Liver (tissue), 9 donors: ENCODE results near the gene CYTH2. TPM values are rescaled to one million over a fixed set of nuclear protein-coding genes. Genes with fewer than 3 reads are reported as not detected.

Source experiments
- DNase-seq: peaks from one replicate; pipeline ENCODE4 v3.0.0-alpha.2; 2017; ENCODE audit warnings: low spot score
- H3K27ac ChIP-seq, 2 donors: one replicate each; pipeline ENCODE4 v1.7.0; 2013; ENCODE audit warnings: inconsistent platforms in 2 of 2, low read length in 2 of 2, control low read depth in 1 of 2, low read depth in 1 of 2, mild to moderate bottlenecking in 1 of 2
- H3K27me3 ChIP-seq, 4 donors: one replicate each; pipeline versions ENCODE4 v1.6.1 to v1.7.0; 2013; ENCODE audit warnings: low read length in 3 of 4, inconsistent platforms in 1 of 4, mild to moderate bottlenecking in 1 of 4, moderate library complexity in 1 of 4; ENCODE audit not compliant: control insufficient read depth in 4 of 4, insufficient read depth in 4 of 4
- H3K36me3 ChIP-seq, 4 donors: one replicate each; pipeline versions ENCODE4 v1.6.1 to v1.7.0; 2013; ENCODE audit warnings: low read length in 3 of 4, mild to moderate bottlenecking in 3 of 4, low read depth in 1 of 4, moderate library complexity in 1 of 4; ENCODE audit not compliant: control insufficient read depth in 4 of 4, insufficient read depth in 3 of 4
- H3K4me1 ChIP-seq, 4 donors: one replicate each; pipeline versions ENCODE4 v1.6.1 to v1.7.0; 2013; ENCODE audit warnings: low read length in 3 of 4, mild to moderate bottlenecking in 3 of 4, moderate library complexity in 1 of 4; ENCODE audit not compliant: control insufficient read depth in 4 of 4, insufficient read depth in 4 of 4
- H3K4me3 ChIP-seq, 3 donors: one replicate each; pipeline versions ENCODE4 v1.6.1 to v1.7.0; 2013; ENCODE audit warnings: low read length in 3 of 3, control low read depth in 1 of 3, low read depth in 1 of 3, mild to moderate bottlenecking in 1 of 3
- H3K9ac ChIP-seq, 2 donors: one replicate each; pipeline ENCODE4 v1.7.0; 2013; ENCODE audit warnings: low read length in 2 of 2, mild to moderate bottlenecking in 2 of 2, moderate library complexity in 2 of 2, control low read depth in 1 of 2, low read depth in 1 of 2
- H3K9me3 ChIP-seq, 4 donors: one replicate each; pipeline versions ENCODE4 v1.6.1 to v1.7.0; 2013; ENCODE audit warnings: low read length in 3 of 4; ENCODE audit not compliant: control insufficient read depth in 4 of 4
- EGR1 ChIP-seq, 2 donors: IDR thresholded peaks; 2 replicates each; pipeline ENCODE4 v1.6.1; 2016 to 2018; ENCODE audit warnings: antibody characterized with exemption in 2 of 2, low read depth in 2 of 2
- FOXA1 ChIP-seq: IDR thresholded peaks from 2 replicates; pipeline ENCODE4 v1.6.1; 2016; ENCODE audit warnings: antibody characterized with exemption
- FOXA2 ChIP-seq: IDR thresholded peaks from 2 replicates; pipeline ENCODE4 v1.6.1; 2016; ENCODE audit warnings: antibody characterized with exemption
- GABPA ChIP-seq, 2 donors: IDR thresholded peaks in 1 of 2; conservative IDR thresholded peaks in 1 of 2; 2 replicates each; pipeline ENCODE4 v1.6.1; 2016; ENCODE audit warnings: antibody characterized with exemption in 2 of 2, mild to moderate bottlenecking in 1 of 2, moderate library complexity in 1 of 2
- HNF4A ChIP-seq, 2 donors: conservative IDR thresholded peaks; 2 replicates each; pipeline ENCODE4 v1.6.1; 2016; ENCODE audit warnings: antibody characterized with exemption in 2 of 2, mild to moderate bottlenecking in 2 of 2
- HNF4G ChIP-seq: IDR thresholded peaks from 2 replicates; pipeline ENCODE4 v1.6.1; 2016; ENCODE audit warnings: antibody characterized with exemption
- MAX ChIP-seq: IDR thresholded peaks from 2 replicates; pipeline ENCODE4 v1.6.1; 2016; ENCODE audit warnings: antibody characterized with exemption
- NR2F2 ChIP-seq: IDR thresholded peaks from 2 replicates; pipeline ENCODE4 v1.6.1; 2016; ENCODE audit warnings: antibody characterized with exemption
- RAD21 ChIP-seq, 2 donors: IDR thresholded peaks; 2 replicates each; pipeline ENCODE4 v1.6.1; 2016; ENCODE audit warnings: antibody characterized with exemption in 2 of 2, mild to moderate bottlenecking in 2 of 2
- SP1 ChIP-seq: IDR thresholded peaks from 2 replicates; pipeline ENCODE4 v1.6.1; 2018; ENCODE audit warnings: antibody characterized with exemption, mild to moderate bottlenecking
- TAF1 ChIP-seq: conservative IDR thresholded peaks from 2 replicates; pipeline ENCODE4 v1.6.1; 2016; ENCODE audit warnings: antibody characterized with exemption, mild to moderate bottlenecking
- YY1 ChIP-seq: IDR thresholded peaks from 2 replicates; pipeline ENCODE4 v1.6.1; 2016; ENCODE audit warnings: antibody characterized with exemption, mild to moderate bottlenecking
- WGBS: extraction: QIAGEN DNeasy Blood & Tissue Kit; methylation state at CpG from one replicate; pipeline ENCODE4 v1.1.7; 2013; 5-methylcytosine and 5-hydroxymethylcytosine counted together
- polyA plus RNA-seq, 2 donors: library from polyadenylated mRNA; stranded (reverse) in 1 of 2; unstranded in 1 of 2; fragments of 200-250 nt in 1 of 2; fragments of >200 nt in 1 of 2; fragmentation: Nextera tagmentation in 1 of 2; extraction: Ambion mirVana in 1 of 2; gene quantifications; one replicate each; pipeline versions ENCODE4 v1.2.1 to v1.2.3, GENCODE V29; 2013 to 2015
- total RNA-seq, 2 donors: library from RNA; depleted of rRNA; stranded (reverse); fragments of >200 nt; gene quantifications; one replicate each; pipeline ENCODE4 v1.2.3, GENCODE V29; 2014
- TF ChIP-seq, protein P1 (sequence below): IDR thresholded peaks from 2 replicates; pipeline ENCODE4 v1.6.1; 2016; ENCODE audit warnings: antibody characterized with exemption, mild to moderate bottlenecking
- TF ChIP-seq, protein P2 (sequence below): IDR thresholded peaks from 2 replicates; pipeline ENCODE4 v1.6.1; 2016; ENCODE audit warnings: antibody characterized with exemption
- TF ChIP-seq, protein P3 (sequence below): fragments of 150-350 bp; IDR thresholded peaks from 2 replicates; pipeline ENCODE4 v1.5.1; 2017; ENCODE audit warnings: improper control_type of control experiment, low read depth, low read length; ENCODE audit not compliant: missing input control
- TF ChIP-seq, protein P4 (sequence below): IDR thresholded peaks from 2 replicates; pipeline ENCODE4 v1.6.1; 2016; ENCODE audit warnings: antibody characterized with exemption
- donor health status: healthy.
- donor health status: healthy.
- donor health status: healthy.
- donor health status: healthy.
- donor health status: healthy.

The CYTH2 gene
- total and polyA plus RNA-seq, 4 donors = 13.0 to 16.9 (median 13.2) TPM

DNA sequence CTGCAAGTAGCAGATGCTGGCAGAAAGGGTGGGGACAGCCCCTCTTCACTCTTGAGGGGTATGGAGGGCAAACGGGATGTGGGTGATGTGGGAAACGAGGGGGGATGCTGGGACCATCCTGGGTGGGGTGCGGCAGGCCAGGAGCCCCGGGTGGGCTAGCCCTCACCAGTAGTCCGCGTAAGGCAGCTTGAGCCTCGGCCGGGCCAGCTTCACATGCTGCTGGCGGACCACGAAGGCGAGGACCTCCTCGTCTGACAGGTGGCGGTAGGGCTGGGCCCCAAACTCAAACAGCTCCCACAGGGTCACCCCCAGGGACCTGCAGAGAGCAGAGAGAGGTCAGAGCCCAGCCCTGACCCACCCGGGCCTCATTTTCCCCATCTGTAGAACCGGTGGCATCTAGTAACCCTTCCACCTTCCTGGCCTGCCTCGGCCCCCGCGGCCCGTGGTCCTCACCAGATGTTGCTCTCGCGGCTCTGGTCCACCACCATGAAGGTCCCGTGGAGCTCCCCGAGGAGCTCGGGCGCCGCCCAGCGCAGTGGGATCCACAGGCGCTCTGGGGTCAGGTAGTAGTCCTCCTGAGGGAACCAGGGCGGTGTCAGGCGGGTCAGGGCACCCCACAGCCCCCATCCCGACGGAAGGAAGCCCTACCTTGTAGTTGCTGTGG, 31.8 kb downstream of the CYTH2 start:
- no peaks in the 10 kb centered on the region for H3K36me3 ChIP-seq
- no peak for DNase-seq
- H3K27ac ChIP-seq = no peak overlapping the region
- H3K9ac ChIP-seq = no peak overlapping the region
- H3K4me3 ChIP-seq = no peak overlapping the region
- peaks cover 0 to 9% (median 4%) of the 10 kb centered on the region in 4 donors for H3K4me1 ChIP-seq
- 43% methylated on average over 32 of the region's 32 CpGs for WGBS
- H3K27me3 ChIP-seq = peaks cover 0 to 4% (median 3%) of the 10 kb centered on the region in 4 donors
- no peaks in the 10 kb centered on the region for H3K9me3 ChIP-seq
- TF ChIP-seq SP1 = no peak
- TF ChIP-seq GABPA (IDR thresholded peaks at IDR 0.05 in 1 of 2, conservative IDR thresholded peaks at IDR 0.05 in 1 of 2) = no peak
- TF ChIP-seq, protein P1, sequence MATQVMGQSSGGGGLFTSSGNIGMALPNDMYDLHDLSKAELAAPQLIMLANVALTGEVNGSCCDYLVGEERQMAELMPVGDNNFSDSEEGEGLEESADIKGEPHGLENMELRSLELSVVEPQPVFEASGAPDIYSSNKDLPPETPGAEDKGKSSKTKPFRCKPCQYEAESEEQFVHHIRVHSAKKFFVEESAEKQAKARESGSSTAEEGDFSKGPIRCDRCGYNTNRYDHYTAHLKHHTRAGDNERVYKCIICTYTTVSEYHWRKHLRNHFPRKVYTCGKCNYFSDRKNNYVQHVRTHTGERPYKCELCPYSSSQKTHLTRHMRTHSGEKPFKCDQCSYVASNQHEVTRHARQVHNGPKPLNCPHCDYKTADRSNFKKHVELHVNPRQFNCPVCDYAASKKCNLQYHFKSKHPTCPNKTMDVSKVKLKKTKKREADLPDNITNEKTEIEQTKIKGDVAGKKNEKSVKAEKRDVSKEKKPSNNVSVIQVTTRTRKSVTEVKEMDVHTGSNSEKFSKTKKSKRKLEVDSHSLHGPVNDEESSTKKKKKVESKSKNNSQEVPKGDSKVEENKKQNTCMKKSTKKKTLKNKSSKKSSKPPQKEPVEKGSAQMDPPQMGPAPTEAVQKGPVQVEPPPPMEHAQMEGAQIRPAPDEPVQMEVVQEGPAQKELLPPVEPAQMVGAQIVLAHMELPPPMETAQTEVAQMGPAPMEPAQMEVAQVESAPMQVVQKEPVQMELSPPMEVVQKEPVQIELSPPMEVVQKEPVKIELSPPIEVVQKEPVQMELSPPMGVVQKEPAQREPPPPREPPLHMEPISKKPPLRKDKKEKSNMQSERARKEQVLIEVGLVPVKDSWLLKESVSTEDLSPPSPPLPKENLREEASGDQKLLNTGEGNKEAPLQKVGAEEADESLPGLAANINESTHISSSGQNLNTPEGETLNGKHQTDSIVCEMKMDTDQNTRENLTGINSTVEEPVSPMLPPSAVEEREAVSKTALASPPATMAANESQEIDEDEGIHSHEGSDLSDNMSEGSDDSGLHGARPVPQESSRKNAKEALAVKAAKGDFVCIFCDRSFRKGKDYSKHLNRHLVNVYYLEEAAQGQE = no peak
- TF ChIP-seq FOXA2 = no peak
- TF ChIP-seq HNF4G = no peak
- TF ChIP-seq FOXA1 = no peak
- no peak for TF ChIP-seq NR2F2
- TF ChIP-seq, protein P2, sequence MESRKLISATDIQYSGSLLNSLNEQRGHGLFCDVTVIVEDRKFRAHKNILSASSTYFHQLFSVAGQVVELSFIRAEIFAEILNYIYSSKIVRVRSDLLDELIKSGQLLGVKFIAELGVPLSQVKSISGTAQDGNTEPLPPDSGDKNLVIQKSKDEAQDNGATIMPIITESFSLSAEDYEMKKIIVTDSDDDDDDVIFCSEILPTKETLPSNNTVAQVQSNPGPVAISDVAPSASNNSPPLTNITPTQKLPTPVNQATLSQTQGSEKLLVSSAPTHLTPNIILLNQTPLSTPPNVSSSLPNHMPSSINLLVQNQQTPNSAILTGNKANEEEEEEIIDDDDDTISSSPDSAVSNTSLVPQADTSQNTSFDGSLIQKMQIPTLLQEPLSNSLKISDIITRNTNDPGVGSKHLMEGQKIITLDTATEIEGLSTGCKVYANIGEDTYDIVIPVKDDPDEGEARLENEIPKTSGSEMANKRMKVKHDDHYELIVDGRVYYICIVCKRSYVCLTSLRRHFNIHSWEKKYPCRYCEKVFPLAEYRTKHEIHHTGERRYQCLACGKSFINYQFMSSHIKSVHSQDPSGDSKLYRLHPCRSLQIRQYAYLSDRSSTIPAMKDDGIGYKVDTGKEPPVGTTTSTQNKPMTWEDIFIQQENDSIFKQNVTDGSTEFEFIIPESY = no peak
- no peak for TF ChIP-seq YY1

GRCh38 chr19:48501494-48502349, 32.6 kb downstream of the CYTH2 start:
- H3K27me3 ChIP-seq = peaks cover 0 to 4% (median 3%) of the 10 kb centered on the region in 4 donors
- H3K4me3 ChIP-seq = no peak overlapping the region
- H3K36me3 ChIP-seq = no peaks in the 10 kb centered on the region
- no peak for DNase-seq
- WGBS = 5% methylated on average over 20 of the region's 20 CpGs
- peaks cover 0 to 9% (median 4%) of the 10 kb centered on the region in 4 donors for H3K4me1 ChIP-seq
- H3K9me3 ChIP-seq = no peaks in the 10 kb centered on the region
- no peak overlapping the region for H3K27ac ChIP-seq
- H3K9ac ChIP-seq = no peak overlapping the region
- no peak for TF ChIP-seq TAF1
- TF ChIP-seq, protein P2 = no peak
- no peak for TF ChIP-seq EGR1 (IDR thresholded peaks at IDR 0.05; ENCODE audit: low read depth in 2 of 2)
- TF ChIP-seq, protein P3, sequence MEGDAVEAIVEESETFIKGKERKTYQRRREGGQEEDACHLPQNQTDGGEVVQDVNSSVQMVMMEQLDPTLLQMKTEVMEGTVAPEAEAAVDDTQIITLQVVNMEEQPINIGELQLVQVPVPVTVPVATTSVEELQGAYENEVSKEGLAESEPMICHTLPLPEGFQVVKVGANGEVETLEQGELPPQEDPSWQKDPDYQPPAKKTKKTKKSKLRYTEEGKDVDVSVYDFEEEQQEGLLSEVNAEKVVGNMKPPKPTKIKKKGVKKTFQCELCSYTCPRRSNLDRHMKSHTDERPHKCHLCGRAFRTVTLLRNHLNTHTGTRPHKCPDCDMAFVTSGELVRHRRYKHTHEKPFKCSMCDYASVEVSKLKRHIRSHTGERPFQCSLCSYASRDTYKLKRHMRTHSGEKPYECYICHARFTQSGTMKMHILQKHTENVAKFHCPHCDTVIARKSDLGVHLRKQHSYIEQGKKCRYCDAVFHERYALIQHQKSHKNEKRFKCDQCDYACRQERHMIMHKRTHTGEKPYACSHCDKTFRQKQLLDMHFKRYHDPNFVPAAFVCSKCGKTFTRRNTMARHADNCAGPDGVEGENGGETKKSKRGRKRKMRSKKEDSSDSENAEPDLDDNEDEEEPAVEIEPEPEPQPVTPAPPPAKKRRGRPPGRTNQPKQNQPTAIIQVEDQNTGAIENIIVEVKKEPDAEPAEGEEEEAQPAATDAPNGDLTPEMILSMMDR = no peak
- TF ChIP-seq GABPA (IDR thresholded peaks at IDR 0.05 in 1 of 2, conservative IDR thresholded peaks at IDR 0.05 in 1 of 2) = no peak
- TF ChIP-seq FOXA2 = no peak
- TF ChIP-seq NR2F2 = no peak
- TF ChIP-seq, protein P4, sequence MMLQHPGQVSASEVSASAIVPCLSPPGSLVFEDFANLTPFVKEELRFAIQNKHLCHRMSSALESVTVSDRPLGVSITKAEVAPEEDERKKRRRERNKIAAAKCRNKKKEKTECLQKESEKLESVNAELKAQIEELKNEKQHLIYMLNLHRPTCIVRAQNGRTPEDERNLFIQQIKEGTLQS = no peak
- no peak for TF ChIP-seq HNF4G
- TF ChIP-seq SP1 = no peak
- no peak for TF ChIP-seq HNF4A (conservative IDR thresholded peaks at IDR 0.05)
- TF ChIP-seq RAD21 (IDR thresholded peaks at IDR 0.05) = no peak
- no peak for TF ChIP-seq MAX
- TF ChIP-seq FOXA1 = no peak
